Amygdala (tissue), 56 donors: ENCODE results near the gene SEBOX.
A peak's percentile ranks its signal among the peaks of the same experiment; 100 is the strongest.

Experiments
- DNase-seq, 56 donors: peaks; one replicate each; lab custom pipeline; 2025; lab: John Stamatoyannopoulos, UW

SEBOX gene, protein sequence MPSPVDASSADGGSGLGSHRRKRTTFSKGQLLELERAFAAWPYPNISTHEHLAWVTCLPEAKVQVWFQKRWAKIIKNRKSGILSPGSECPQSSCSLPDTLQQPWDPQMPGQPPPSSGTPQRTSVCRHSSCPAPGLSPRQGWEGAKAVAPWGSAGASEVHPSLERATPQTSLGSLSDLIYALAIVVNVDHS

DNA sequence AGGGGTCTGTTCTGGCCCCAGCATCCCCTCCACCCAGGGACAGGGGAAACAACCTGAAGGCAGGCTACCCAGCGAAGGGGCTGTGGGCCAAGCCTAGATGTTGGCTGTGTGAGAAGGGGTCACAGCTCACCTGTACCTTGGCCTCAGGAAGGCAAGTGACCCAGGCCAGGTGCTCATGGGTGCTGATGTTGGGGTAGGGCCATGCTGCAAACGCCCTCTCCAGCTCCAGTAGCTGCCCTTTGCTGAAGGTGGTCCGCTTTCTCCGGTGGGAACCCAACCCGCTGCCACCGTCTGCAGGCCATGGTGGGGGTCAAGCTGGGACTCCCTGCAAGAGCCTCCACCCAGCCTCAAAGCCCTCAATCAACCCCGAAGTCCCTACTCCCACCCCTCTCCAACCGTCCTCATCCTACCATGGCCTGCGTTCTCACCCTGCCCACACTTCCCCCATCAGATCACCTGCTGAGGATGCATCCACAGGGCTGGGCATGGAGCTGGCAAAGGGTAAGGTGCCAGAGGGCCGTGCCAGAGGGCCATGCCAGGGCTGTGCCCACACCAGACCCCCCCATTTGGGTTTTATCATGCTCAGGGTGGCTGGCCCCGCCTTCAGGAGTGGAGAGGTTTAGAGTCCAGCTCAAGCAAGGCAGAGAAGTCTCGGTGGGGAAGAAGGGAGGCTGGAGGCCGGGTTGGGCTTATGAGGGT is at the start of gene SEBOX:
Gene SEBOX, minus strand, starts transcription at position 535 of the 699 bp plus-strand sequence. Its CDS starts 48 bp downstream, at position 487.
- DNase-seq: no peak

DNA sequence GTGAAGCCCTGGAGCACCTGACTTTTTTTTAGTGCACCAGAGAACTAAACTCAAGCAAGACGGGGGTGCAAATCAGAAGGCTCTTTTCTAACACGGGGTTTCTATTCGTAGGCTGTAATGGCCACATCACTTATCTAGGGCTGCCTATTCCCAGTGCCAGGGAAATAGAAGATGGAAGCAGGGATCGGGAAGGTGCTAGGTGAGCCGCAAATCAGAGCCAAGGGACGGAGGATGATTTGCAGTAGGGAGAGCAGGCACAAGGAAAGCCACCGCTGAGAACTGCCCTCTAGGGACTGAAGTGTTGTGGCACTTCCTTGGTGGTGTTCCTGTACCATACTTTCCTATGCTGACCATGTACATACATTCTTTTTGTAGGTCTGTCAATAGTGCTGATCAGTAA is 48.8 kb upstream of the SEBOX start:
- DNase-seq: no peak

GRCh38 chr17:28412099-28412498 is 47.1 kb upstream of the SEBOX start:
- DNase-seq: no peak

- DNase-seq: no peak
Measured at GRCh38 chr17:28407974-28408306, 42.9 kb upstream of the SEBOX start.

DNA sequence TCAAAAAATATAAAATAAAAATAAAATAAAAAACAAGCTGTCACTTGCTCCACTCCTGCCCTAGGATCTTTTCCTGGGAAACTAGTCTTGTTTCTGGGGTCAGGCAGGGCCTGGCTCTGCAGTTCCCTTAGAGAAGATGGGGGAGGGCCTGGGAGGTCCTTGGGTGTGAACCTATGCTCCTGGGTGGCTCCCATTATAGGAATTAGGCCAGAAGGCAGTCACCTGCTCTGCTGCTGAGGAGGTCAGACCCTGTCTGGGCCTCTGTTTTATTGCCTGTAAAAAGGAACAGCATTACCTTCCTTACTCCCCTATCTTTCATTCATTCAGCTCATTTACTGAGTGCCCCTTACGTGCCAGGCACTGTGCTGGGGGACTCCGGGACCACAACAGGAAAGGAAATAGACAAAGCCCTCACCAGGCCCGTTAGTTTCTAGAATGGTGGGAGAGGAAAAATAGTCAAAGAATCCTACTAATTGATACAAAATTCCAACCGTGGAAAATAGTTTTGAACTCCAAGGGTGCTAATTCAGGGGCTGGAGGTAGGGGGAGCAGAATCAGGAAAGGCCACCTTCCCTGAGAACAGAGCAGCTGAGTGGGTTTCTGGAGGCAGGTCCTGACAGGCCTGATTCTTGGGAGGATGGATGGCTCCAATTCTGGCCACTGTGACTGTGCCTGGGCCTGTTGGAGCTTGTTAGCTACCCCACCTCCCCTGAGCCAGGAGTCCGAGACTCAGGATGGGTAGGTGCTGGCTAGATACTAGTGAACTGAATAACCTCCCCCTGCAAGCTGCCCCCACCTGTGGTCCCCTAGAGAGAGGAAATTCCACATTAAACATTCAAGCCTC is 42.4 kb upstream of the SEBOX start:
- DNase-seq: no peak

DNA sequence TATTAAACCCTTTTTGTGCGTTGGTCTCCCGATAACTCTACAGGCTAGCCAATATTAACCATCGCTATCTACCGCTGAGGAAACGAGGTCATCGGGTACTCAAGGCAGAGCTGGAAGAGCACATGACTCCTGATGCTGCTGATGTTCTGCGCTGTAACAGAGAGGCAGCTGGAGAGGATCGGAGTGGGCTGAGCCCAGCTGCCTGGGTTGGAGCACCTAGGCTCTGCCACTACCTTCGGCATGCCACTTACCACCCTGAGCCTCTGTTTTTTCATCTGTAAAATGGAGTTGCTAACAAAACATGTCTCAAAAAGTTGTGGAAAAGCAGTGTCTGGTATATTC is 41.4 kb upstream of the SEBOX start:
- no peak for DNase-seq

GRCh38 chr17:28405632-28406472 is 40.9 kb upstream of the SEBOX start, which contains the start of gene SLC46A1:
Gene SLC46A1, minus strand, starts transcription at chr17:28406212. Its CDS starts 98 bp downstream, at chr17:28406114.
- peak in 36 of 56 donors; percentile 28 to 72 (median 54) for DNase-seq

DNA sequence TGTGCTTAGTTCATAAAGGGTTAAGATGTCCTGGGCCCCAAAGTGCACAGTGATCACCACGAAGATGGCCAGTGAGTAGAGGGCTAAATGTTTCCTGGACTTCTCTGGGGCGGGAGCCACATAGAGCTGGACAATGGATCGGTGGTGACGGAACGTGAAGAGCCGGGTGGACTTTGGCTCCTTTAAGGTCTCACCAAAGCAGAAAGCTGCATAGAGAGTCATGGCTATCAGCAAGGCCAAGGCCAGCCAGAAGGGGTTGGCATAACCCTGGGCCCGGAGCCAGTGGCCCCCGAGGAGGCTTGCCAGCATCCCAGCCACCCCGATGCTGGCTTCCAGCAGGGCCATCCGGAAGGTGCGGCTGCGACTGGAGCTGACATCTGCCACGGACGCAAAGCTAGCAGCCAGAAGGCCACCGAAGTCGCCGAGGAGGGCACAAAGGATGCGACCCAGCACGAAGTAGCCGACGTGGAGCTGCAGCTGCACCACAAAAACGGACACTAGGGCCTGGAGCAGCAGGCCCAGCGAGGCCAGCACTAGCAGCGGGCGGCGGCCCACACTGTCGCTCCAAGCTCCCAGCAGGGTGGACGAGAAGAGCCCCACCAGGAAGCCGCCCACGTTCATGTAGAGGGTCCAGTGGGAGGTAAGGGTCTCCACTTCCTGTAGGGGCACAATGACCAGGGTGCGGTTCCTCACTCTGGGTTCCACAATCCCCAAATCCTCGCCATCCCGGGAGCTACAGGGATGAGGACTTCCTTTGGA is 40.0 kb upstream of the SEBOX start:
- peak in 12 of 56 donors; percentile 19 to 56 (median 33) for DNase-seq

GRCh38 chr17:28404461-28404811 is 39.4 kb upstream of the SEBOX start:
- DNase-seq: no peak

DNA sequence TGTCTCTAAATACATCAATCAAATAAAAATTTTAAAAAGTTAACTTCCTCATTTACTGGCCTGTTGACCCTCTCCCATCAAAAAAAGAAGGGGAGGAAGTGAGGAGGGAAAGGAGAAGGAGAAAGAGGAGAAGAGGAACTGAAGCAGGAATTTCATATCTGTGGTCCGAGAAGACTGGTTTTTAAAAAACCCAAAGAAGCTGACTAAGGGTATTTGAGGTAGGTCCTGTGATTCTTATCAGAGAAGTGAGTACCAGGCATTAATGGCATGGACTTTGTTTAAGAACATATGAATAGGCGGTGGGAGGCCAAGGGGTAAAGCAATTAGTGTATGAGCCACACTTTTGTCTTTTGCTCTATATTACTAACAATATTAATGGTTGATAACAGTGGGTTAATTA is 39.0 kb upstream of the SEBOX start:
- no peak for DNase-seq

DNA sequence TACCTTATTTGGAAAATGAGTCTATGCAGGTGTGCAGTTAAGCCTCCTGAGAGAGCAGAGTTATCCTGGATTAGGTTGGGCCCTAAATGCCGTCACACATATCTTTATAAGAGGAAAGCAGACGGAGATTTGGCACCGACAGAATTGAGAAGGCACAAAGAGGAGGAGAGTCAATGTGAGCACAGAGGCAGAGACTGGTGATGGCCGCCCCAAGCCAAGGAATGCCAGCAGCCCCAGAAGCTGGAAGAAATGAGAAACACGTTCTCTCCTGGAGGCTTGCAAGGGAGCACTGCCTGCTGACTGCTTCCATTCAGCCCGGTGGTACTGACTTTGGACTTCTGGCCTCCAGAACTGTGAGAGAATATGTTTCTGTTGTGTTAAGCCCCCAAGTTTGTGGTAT is 37.8 kb upstream of the SEBOX start:
- DNase-seq: no peak

DNA sequence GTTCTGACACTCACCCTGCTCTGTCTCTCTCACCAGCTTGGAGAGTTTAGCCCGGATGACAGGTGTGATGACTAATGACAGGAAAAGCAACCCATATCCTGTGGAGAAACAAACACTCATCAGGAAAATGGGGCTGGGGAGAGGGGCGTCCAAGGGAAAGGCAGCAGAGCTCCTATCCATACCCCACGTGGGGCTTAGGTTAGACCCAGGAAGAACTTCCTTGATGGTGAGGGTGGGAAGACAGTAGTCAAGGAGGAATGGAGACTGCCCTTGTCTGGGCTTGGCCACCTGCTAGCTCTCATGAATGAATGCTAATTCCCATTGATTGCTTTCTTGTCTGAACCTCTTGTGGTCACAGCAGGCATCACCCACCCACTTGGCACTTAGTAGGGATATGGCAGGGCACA is 37.2 kb upstream of the SEBOX start:
- DNase-seq: no peak

GRCh38 chr17:28399808-28400207 is 34.8 kb upstream of the SEBOX start:
- DNase-seq: no peak

DNA sequence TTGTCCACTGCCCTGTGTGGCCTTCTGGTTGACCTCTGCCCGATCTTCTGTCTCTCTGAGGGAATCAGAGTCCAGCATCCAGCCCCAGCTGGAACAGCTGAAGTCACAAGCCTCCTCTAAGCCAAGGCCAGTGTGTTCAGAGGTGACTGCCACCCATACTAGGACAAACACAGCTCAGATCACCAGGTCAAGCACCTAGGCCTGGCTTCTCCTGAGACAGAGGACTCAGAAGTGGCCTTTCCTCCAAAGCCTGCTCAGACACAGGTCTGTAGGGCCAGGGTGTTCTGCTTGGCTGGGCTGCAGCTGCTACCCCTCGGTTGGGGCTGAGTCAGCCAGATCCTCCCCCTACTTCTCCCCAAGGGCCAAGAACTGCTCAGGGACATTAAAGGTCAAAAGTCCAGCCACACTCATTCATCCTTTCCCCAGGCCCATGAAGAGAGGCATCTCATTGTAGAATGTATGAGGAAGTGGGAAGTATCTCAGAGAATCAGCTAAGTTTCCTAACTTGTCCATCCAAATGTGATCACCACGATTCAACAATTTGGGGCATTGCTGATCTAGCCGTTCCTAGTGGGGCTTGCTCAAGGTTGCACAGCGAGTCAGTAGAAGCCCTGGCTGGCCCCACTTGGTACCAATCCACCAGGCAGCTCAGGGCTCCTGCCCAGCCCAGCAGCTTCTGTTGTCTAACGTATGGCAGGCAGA is 33.4 kb upstream of the SEBOX start:
- no peak for DNase-seq

DNA sequence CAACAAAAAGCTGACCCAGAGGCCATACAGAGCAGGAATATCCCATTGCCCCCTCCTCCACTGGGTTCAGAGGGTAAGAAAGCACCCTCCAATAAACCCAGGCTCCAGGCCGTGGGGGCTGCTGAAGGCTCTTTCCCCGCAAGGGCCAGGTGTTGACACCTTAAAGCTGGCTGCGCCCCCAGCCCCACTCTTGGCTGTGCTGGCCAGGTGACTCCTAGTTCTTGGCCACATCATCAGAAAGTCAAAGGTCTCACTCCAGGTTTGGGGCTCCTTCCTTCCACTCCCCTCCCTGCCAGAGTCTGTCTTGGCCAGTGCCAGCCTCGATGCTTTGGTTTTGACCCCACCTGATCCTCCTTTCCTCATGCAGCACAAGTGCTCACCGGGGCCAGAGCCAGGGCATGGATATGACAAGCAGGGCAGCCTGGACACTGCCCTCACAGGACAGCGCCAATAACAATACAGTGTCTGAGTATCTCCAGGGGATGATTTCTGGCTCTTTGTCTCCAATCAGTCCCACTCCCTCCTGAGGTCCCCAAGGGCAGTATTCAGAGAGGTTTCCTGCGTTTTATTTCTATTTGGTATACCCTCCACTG is 32.8 kb upstream of the SEBOX start:
- DNase-seq: no peak

- DNase-seq: no peak
Measured at GRCh38 chr17:28397275-28397674, 32.3 kb upstream of the SEBOX start.

- no peak for DNase-seq
Measured at GRCh38 chr17:28396635-28397239, 31.7 kb upstream of the SEBOX start.

DNA sequence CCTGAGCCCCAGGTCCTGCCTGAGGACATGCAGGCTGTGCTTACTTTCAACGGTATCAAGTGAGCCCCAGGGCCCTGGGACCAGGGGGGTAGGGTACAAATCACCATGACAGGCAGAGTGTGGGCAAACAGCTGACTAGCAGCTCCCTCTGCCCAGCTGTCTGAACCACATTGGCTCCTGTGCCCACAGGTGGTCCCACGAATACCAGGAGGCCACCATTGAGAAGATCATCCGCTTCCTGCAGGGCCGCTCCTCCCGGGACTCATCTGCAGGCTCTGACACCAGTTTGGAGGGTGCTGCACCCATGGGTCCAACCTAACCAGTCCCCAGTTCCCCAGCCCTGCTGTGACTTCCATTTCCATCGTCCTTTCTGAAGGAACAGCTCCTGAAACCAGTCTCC is 31.0 kb upstream of the SEBOX start:
- DNase-seq: no peak

DNA sequence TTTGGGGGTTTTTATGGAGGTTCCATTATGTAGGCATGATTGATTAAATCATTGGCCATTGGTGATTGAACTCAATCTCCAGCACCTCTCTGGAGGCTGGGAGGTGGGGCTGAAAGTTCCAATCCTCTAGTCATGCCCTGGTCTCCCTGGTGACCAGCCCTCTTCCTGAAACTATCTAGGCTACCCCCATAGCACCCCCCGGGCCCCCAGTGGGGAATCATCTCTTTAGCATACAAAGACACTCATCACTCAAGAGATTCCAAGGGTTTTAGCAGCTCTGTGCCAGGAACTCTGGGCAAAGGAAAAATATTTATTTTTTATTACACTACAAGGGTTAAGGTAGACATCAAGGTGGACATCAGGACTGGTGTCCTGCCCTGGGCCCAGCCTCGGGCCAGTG is 30.4 kb upstream of the SEBOX start:
- DNase-seq: no peak
